Breast epithelium (tissue), 3 donors: ENCODE measurements around the gene OR51B2.

ENCODE experiments used
- POLR2A ChIP-seq: fragments of 450-650 bp; IDR thresholded peaks from one replicate; pipeline ENCODE4 v1.6.1; 2016; ENCODE audit warnings: antibody characterized with exemption, mild to moderate bottlenecking, moderate library complexity
- POLR2AphosphoS5 ChIP-seq, 3 donors: sonication (generic); formaldehyde crosslinking; IDR thresholded peaks; one replicate each; pipeline ENCODE4 v1.6.1; 2017; ENCODE audit warnings: antibody characterized with exemption in 3 of 3
- TF ChIP-seq, protein P1 (sequence below), 3 donors: fragments of 450-650 bp; IDR thresholded peaks; one replicate each; pipeline ENCODE4 v1.5.1; 2016 to 2017; ENCODE audit warnings: antibody characterized with exemption in 3 of 3, mild to moderate bottlenecking in 3 of 3, moderate library complexity in 3 of 3

DNA sequence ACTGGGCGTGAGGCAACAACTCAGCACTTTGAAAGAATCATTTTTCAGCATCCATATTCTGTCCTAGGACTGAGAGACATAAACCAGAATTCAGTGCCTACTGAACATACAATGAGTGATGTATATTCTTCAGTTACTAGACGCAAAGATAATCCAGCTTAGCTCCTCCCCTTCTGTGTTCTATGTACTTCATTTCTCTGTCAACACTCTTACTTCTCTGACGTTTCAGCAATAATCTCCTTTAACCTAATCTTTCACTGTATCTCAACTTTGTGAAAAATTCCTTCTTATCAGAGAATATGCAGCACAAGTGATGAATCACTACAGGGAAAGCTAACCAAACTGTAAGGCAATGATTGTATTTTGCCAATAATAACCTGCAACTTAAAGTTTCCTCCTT lies 21.7 kb upstream of the OR51B2 start:
- no peak for TF ChIP-seq POLR2A
- TF ChIP-seq, protein P1, sequence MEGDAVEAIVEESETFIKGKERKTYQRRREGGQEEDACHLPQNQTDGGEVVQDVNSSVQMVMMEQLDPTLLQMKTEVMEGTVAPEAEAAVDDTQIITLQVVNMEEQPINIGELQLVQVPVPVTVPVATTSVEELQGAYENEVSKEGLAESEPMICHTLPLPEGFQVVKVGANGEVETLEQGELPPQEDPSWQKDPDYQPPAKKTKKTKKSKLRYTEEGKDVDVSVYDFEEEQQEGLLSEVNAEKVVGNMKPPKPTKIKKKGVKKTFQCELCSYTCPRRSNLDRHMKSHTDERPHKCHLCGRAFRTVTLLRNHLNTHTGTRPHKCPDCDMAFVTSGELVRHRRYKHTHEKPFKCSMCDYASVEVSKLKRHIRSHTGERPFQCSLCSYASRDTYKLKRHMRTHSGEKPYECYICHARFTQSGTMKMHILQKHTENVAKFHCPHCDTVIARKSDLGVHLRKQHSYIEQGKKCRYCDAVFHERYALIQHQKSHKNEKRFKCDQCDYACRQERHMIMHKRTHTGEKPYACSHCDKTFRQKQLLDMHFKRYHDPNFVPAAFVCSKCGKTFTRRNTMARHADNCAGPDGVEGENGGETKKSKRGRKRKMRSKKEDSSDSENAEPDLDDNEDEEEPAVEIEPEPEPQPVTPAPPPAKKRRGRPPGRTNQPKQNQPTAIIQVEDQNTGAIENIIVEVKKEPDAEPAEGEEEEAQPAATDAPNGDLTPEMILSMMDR (IDR thresholded peaks at IDR 0.05), result no peak
- TF ChIP-seq POLR2AphosphoS5 (IDR thresholded peaks at IDR 0.05), result no peak
